HUES64 (cell line): ENCODE data around the gene PTGS2.
"Not testable (repeated sequence)": the region's sequence is repeated elsewhere in the genome, so short reads cannot be mapped to it uniquely, and the experiment has no call there.

ENCODE experiments used
- H3K27ac ChIP-seq: 2 replicates; pipeline ENCODE4 v1.7.0; 2013; ENCODE audit warnings: low read depth, low read length, inconsistent platforms
- H3K27me3 ChIP-seq: 2 replicates; pipeline ENCODE4 v1.6.1; 2013; ENCODE audit warnings: mild to moderate bottlenecking, low read length; ENCODE audit not compliant: insufficient read depth
- H3K36me3 ChIP-seq: 2 replicates; pipeline ENCODE4 v1.6.1; 2013; ENCODE audit warnings: mild to moderate bottlenecking, low read length; ENCODE audit not compliant: insufficient read depth
- H3K4me1 ChIP-seq: 2 replicates; pipeline ENCODE4 v1.6.1; 2013; ENCODE audit warnings: mild to moderate bottlenecking, low read length, moderate library complexity; ENCODE audit not compliant: insufficient read depth
- H3K4me3 ChIP-seq: 2 replicates; pipeline ENCODE4 v1.5.1; 2013; ENCODE audit warnings: mild to moderate bottlenecking, low read length, moderate library complexity
- H3K9ac ChIP-seq: 2 replicates; pipeline ENCODE4 v1.6.1; 2013; ENCODE audit warnings: mild to moderate bottlenecking, low read depth, low read length
- H3K9me3 ChIP-seq: 2 replicates; pipeline ENCODE4 v1.6.1; 2013; ENCODE audit warnings: low read depth, low read length; ENCODE audit not compliant: insufficient read depth
- WGBS: fragments of 150-250, 120-280 bp; methylation state at CpG from one replicate; pipeline ENCODE4 v1.1.7; 2013; ENCODE audit warnings: missing lambda C conversion rate; 5-methylcytosine and 5-hydroxymethylcytosine counted together

Gene PTGS2

DNA sequence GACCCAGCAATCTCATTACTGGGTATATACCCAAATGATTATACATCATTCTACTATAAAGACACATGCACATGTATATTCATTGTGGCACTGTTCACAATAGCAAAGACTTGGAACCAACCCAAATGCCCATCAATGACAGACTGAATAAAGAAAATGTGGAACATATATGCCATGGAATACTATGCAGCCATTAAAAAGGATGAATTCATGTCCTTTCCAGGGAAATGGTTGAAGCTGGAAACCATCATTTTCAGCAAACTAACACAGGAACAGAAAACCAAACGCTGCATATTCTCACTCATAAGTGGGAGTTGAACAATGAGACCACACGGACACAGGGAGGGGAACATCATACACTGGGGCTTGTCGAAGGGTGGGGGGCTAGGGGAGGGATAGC, 10.4 kb downstream of the PTGS2 start:
- H3K9me3 ChIP-seq, H3K9ac ChIP-seq, H3K4me3 ChIP-seq, H3K4me1 ChIP-seq, H3K36me3 ChIP-seq, H3K27ac ChIP-seq, H3K27me3 ChIP-seq: not testable (repeated sequence)
- WGBS = 96% methylated on average over 3 of the region's 3 CpGs

DNA sequence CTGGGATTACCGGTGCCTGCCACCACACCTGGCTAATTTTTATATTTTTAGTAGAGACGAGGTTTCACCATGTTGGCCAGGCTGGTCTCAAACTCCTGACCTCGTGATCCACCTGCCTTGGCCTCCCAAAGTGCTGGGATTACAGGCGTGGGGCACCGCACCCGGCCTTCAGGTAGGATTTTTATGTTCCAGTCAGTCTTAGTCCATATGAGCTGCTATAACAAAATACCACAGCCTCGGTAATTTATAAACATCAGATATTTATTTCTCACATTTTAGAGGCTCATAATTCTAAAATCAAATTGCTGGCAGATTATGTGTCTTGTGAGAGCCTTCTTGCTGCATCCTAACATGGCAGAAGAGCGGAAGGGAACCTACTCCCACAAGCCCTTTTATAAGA, 16.0 kb downstream of the PTGS2 start:
- H3K9ac ChIP-seq, H3K4me1 ChIP-seq, H3K36me3 ChIP-seq, H3K4me3 ChIP-seq, H3K27me3 ChIP-seq, H3K9me3 ChIP-seq, H3K27ac ChIP-seq: not testable (repeated sequence)
- 96% methylated on average over 8 of the region's 8 CpGs for WGBS

DNA sequence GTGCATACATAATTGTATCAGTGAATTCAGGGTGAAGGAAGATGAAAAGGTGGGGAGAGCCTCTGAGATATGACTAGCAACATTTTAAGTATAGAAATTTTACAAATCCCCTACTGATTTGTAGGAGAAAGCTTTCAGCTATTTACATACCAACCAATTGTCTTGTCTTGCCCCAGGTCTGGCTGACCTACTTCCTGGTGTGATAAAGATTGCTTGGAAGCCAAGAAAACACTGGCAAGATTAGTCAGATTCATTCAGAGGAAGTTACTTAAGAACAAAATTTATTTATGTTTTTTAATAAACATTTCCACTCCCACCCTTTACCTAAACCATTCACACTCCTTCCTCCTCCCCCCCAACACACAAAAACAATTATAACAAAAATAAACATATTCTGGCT, 17.5 kb downstream of the PTGS2 start:
- H3K9ac ChIP-seq = no peak overlapping the region
- no peak overlapping the region for H3K4me3 ChIP-seq
- no peaks in the 10 kb centered on the region for H3K9me3 ChIP-seq
- H3K27me3 ChIP-seq = no peaks in the 10 kb centered on the region
- H3K36me3 ChIP-seq = no peaks in the 10 kb centered on the region
- H3K4me1 ChIP-seq = peaks cover 7% of the 10 kb centered on the region; the same call in 1 of the 2 replicates
- H3K27ac ChIP-seq = no peak overlapping the region

DNA sequence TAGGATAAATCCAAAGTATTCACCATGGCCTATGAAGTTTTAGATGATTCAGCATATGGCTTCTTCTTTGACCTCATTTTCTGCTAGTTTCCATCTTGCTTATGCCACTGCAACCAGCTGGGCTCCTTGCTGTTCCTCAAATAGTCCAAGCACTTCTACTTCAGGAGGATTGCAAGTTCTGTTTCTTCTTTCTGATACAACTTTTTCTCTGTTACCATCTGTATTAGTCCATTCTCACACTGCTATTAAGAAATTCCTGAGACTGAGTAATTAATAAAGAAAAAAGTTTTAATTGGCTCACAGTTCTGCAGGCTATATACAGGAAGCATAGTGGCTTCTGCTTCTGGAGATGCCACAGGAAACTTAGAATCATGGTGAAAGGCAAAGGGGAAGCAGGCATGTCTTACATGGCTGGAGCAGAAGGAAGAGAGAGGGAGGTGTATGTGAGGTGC, 20.3 kb downstream of the PTGS2 start:
- H3K9ac ChIP-seq = no peak overlapping the region
- H3K4me3 ChIP-seq = no peak overlapping the region
- no peaks in the 10 kb centered on the region for H3K9me3 ChIP-seq
- H3K27me3 ChIP-seq = no peaks in the 10 kb centered on the region
- no peaks in the 10 kb centered on the region for H3K36me3 ChIP-seq
- no peak overlapping the region for H3K27ac ChIP-seq
- H3K4me1 ChIP-seq = peaks cover 7% of the 10 kb centered on the region; the same call in 1 of the 2 replicates

DNA sequence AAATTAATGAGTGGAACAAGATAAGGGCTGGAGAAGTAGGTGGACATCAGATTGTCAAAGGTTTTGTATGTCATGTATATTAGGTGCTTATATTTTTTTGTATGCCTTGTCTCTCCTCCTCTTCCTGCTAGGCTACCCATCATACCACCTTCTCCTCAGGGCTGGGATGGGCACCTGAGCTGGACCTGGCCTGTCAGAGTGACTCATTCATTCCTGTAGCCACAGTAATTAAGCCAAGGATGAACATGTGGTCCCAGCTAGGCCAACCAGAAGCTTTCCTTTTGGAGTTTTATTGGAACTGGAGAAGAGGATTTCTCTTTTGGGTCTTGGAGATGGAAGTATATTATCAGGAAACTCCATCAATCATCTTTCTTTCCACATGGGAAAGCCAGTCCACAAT, 21.2 kb downstream of the PTGS2 start:
- H3K27ac ChIP-seq = no peak overlapping the region

DNA sequence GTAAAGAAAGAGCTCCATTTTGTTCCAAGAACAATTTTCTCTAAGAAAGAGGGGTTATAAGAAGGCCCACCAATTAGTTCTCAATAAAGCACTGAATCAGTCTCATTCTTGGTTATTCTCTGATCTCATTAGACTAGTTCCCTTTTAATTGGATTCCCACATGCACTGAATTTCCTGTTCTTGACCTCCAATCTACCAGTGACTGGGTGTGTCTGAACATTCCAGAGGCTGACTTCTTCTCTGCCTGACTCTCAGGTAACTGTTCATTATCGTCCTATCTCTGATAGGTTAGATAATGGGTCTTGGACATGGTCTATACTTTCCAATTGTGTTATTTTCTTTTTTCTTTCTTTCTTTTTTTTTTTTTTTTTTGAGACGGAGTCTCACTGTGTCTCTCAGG, 22.7 kb downstream of the PTGS2 start:
- Histone ChIP-seq H3K36me3 (no peaks in the 10 kb centered on the region), H3K27ac (no peak overlapping the region), H3K9ac (no peak overlapping the region), H3K27me3 (no peaks in the 10 kb centered on the region), H3K4me1 (peaks cover under 1% of the 10 kb centered on the region; the same call in 1 of the 2 replicates), H3K9me3 (no peaks in the 10 kb centered on the region), H3K4me3 (no peak overlapping the region)
- 100% methylated on average over 2 of the region's 2 CpGs for WGBS

More for the DNA sequence above, 21.2 kb downstream of the PTGS2 start:
- H3K4me1 ChIP-seq = peaks cover 7% of the 10 kb centered on the region; the same call in 1 of the 2 replicates
- H3K9ac ChIP-seq = no peak overlapping the region
- H3K4me3 ChIP-seq = no peak overlapping the region
- no peaks in the 10 kb centered on the region for H3K9me3 ChIP-seq
- H3K36me3 ChIP-seq = no peaks in the 10 kb centered on the region
- no peaks in the 10 kb centered on the region for H3K27me3 ChIP-seq

DNA sequence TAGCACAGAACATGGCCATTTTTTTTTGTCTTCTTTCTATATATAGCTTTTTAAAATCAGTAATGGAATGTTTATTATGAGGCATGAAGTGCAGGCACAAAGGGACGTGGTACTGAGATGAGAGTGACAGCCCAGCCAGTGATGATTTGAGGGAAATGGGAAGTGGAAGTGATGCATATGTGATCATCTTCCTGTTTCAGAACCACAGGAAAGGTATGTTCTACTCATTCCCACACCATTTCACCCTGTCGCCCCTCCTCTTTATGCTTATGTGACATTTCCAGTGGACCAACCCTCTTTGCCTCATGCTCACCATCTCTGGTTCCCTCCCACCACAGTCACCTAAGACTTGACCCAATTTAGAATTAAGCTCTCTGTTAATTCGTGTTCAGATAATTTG, 24.3 kb downstream of the PTGS2 start:
- Histone ChIP-seq H3K9ac (no peak overlapping the region), H3K9me3 (no peaks in the 10 kb centered on the region), H3K4me1 (no peaks in the 10 kb centered on the region), H3K36me3 (no peaks in the 10 kb centered on the region), H3K4me3 (no peak overlapping the region), H3K27ac (no peak overlapping the region), H3K27me3 (no peaks in the 10 kb centered on the region)
- WGBS = 94% methylated on average over 3 of the region's 3 CpGs

DNA sequence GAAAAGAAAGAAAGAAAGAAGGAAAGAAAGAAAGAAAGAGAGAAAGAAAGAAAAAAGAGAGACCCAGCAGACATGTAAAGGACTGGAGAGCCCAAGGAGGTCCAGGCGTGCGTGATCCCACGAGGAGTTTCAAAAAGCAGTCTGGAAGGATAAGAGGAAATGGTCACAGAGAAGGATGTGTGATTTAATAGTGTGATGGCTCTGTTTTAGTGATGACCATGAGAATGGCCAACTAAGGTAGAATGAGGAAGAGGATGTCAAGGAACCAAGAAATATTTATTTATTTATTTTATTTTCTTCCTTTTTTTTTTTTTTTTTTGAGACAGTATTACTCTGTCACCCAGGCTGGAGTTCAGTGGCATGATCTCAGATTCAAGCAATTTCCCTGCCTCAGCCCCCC, 25.5 kb downstream of the PTGS2 start:
- Histone ChIP-seq H3K4me1 (no peaks in the 10 kb centered on the region), H3K9me3 (no peaks in the 10 kb centered on the region), H3K4me3 (no peak overlapping the region), H3K36me3 (no peaks in the 10 kb centered on the region), H3K27me3 (no peaks in the 10 kb centered on the region), H3K27ac (no peak overlapping the region), H3K9ac (no peak overlapping the region)
- WGBS = 95% methylated on average over 3 of the region's 3 CpGs

DNA sequence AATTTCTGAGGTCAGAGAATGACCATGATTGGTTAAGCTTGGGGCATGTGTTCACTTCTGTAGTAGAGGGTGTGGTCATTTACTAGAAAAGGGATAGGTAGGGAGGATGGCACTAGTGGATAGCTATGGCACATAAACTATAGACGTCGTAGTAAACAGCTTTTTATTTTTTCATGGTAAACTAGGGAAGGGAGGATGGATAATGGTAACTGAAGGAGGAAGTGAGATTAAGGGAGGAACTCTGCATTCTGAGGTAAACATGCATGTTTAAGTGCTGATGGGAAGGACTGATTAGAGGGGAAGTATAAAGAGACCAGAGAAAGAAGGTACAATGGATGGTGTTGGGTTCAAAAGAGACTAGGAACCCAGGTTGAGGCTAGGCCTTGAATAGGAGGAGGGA, 26.9 kb downstream of the PTGS2 start:
- H3K36me3 ChIP-seq = no peaks in the 10 kb centered on the region
- peaks cover 8% of the 10 kb centered on the region; the same call in 1 of the 2 replicates for H3K4me1 ChIP-seq
- H3K9ac ChIP-seq = no peak overlapping the region
- no peak overlapping the region for H3K27ac ChIP-seq
- 95% methylated on average over 2 of the region's 2 CpGs for WGBS
- H3K4me3 ChIP-seq = no peak overlapping the region
- H3K27me3 ChIP-seq = no peaks in the 10 kb centered on the region
- no peaks in the 10 kb centered on the region for H3K9me3 ChIP-seq

DNA sequence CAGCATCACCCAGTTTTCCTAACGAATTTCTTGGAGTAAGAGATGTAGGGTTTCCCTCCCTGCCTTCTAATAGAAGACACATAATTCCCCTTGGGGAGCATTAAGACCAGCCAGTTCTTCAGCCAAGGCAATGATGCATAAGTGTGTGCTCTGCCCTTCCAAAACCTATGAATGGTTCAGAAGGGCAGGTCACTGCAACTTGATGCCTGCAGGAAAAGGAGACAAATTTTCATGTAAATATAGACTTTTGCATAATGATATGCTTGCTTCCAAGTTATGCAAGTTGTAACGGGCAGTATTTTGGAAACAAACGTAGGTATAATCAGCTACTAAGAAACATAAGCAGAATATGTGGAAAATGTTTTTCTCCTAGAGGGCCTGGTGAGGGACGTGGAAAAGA, 31.6 kb downstream of the PTGS2 start:
- Histone ChIP-seq H3K9me3 (no peaks in the 10 kb centered on the region), H3K9ac (no peak overlapping the region), H3K27ac (no peak overlapping the region), H3K4me1 (peaks cover 8% of the 10 kb centered on the region; the same call in 1 of the 2 replicates), H3K27me3 (no peaks in the 10 kb centered on the region), H3K36me3 (no peaks in the 10 kb centered on the region), H3K4me3 (no peak overlapping the region)
- WGBS = 62% methylated on average over 4 of the region's 4 CpGs

DNA sequence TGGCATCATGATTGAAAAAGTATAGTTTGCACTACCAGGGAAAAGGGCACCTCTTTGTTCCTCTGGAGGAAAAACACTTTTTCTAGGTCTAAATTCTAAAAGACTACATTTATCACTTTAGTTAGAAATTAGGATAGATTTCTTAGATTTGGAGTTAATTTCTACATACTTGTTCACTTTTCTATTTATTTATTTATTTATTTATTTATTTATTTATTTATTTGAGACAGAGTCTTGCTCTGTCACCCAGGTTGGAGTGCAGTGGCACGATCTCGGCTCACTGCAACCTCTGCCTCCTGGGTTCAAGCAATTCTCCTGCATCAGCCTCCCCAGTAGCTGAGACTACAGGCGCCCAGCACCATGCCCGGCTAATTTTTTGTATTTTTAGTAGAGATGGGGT, 32.2 kb downstream of the PTGS2 start:
- H3K4me1 ChIP-seq, H3K27me3 ChIP-seq, H3K9me3 ChIP-seq, H3K27ac ChIP-seq, H3K4me3 ChIP-seq, H3K9ac ChIP-seq, H3K36me3 ChIP-seq: not testable (repeated sequence)
- 94% methylated on average over 4 of the region's 4 CpGs for WGBS

DNA sequence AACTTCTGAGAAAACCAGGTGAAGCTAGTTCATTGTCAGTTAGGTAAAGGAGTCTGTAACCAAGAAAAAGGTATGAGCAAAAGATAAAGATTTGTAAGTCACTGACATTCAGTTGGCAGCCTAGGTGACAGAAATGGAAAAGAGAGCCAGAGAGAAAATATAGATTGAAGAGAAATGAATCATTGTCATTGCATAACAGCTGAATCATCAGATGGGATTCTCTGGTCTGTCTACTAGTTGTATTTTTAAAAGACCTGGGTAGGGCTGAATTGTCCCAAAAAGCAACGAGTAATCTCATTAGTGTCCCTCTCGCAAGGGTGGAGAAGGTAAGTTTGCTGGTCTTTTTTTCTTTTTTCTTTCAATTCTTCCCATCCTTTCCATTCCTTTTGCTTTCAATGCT, 36.6 kb downstream of the PTGS2 start:
- 100% methylated on average over 2 of the region's 2 CpGs for WGBS
- H3K27me3 ChIP-seq = no peaks in the 10 kb centered on the region

More for the DNA sequence above, 36.6 kb downstream of the PTGS2 start:
- H3K9me3 ChIP-seq = no peaks in the 10 kb centered on the region
- H3K9ac ChIP-seq = no peak overlapping the region
- peaks cover 3% of the 10 kb centered on the region; the same call in 1 of the 2 replicates for H3K4me1 ChIP-seq
- no peaks in the 10 kb centered on the region for H3K36me3 ChIP-seq
- no peak overlapping the region for H3K4me3 ChIP-seq
- H3K27ac ChIP-seq = no peak overlapping the region
